Measurements from ENCODE around the gene MTF2.

- TF ChIP-seq EZH2 (IDR thresholded peaks at IDR 0.05), result no peak
- no peak for TF ChIP-seq POLR2AphosphoS5 (IDR thresholded peaks at IDR 0.05; ENCODE audit: borderline replicate concordance, low read depth, low read length)
- no peak for TF ChIP-seq FOXP2 (optimal IDR thresholded peaks at IDR 0.05; ENCODE audit: control extremely low read depth, extremely low read length, insufficient read depth)
Measured at GRCh38 chr1:93095804-93096585, 16.9 kb downstream of the MTF2 start.
